Measurements from ENCODE around the gene NPAS3. TPM values are rescaled to one million over a fixed set of nuclear protein-coding genes. Genes with fewer than 3 reads are reported as not detected.

Gene NPAS3
- total RNA-seq, 6 donors from 2014 or later, result 0.30 to 0.77 (median 0.59) TPM; not detected in 2

DNA sequence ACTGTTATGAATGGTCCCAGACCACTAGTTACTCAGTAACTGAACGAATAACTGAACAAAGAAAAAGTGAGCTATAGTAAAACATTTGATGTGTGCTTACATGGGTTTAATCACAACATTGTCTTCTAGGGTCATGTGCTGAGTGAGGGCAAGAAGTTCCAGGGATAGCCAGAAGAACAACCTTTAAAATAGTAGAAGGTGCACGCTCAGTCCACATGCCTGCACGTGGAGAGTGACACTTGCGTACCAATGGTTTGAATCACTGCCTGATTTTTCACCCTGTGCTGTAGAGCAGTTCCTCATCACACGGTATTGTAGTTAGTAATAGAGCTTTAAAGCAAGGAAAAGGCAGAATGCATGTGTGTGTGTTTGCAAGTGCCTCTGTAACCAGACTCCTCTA lies 788.0 kb downstream of the NPAS3 start:
- Histone ChIP-seq H3K4me1 (no peaks in the 10 kb centered on the region), H3K36me3 (no peaks in the 10 kb centered on the region), H3K27me3 (no peaks in the 10 kb centered on the region), H3K4me3 (no peak overlapping the region), H3K27ac (no peak overlapping the region), H3K9me3 (no peaks in the 10 kb centered on the region)
- no peak for ATAC-seq (ENCODE audit: low FRiP score in 2 of 2)
- no peak for TF ChIP-seq EP300 (IDR thresholded peaks at IDR 0.05)
- no peak for TF ChIP-seq POLR2A (IDR thresholded peaks at IDR 0.05)
- TF ChIP-seq, protein P1, sequence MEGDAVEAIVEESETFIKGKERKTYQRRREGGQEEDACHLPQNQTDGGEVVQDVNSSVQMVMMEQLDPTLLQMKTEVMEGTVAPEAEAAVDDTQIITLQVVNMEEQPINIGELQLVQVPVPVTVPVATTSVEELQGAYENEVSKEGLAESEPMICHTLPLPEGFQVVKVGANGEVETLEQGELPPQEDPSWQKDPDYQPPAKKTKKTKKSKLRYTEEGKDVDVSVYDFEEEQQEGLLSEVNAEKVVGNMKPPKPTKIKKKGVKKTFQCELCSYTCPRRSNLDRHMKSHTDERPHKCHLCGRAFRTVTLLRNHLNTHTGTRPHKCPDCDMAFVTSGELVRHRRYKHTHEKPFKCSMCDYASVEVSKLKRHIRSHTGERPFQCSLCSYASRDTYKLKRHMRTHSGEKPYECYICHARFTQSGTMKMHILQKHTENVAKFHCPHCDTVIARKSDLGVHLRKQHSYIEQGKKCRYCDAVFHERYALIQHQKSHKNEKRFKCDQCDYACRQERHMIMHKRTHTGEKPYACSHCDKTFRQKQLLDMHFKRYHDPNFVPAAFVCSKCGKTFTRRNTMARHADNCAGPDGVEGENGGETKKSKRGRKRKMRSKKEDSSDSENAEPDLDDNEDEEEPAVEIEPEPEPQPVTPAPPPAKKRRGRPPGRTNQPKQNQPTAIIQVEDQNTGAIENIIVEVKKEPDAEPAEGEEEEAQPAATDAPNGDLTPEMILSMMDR (IDR thresholded peaks at IDR 0.05), result no peak
- no peak for TF ChIP-seq POLR2AphosphoS5 (IDR thresholded peaks at IDR 0.05)
- DNase-seq, result no peak
- 80 to 89% methylated on average over 5 of the region's 5 CpGs for WGBS, 2 donors

DNA sequence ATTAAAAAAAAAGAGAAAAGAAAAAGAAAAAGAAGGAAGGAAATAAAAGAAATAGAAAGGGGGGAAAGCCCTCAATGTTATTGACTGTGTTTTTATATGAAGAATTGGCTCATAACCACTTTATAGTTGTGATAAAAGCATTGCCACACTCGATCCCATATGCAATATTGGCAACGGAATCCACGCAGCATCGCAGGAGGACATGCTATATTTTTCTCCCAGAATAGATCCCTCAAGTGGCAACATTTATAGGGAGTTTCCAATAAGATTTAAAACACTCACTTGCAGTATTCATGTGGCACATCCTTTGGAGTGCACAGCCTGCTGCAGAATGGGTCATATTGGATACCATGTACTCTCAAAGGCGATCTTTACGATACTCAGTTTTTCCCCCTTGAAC lies 788.9 kb downstream of the NPAS3 start:
- Histone ChIP-seq H3K4me1 (no peaks in the 10 kb centered on the region), H3K27ac (no peak overlapping the region), H3K4me3 (no peak overlapping the region), H3K9me3 (no peaks in the 10 kb centered on the region), H3K36me3 (no peaks in the 10 kb centered on the region), H3K27me3 (no peaks in the 10 kb centered on the region)
- TF ChIP-seq POLR2A (IDR thresholded peaks at IDR 0.05) (no peak), EP300 (IDR thresholded peaks at IDR 0.05) (no peak), POLR2AphosphoS5 (IDR thresholded peaks at IDR 0.05) (no peak)
- TF ChIP-seq, protein P1 (IDR thresholded peaks at IDR 0.05), result no peak
- no peak for ATAC-seq (ENCODE audit: low FRiP score in 2 of 2)
- WGBS, 2 donors, result 86 to 90% methylated on average over 6 of the region's 6 CpGs
- DNase-seq, result no peak

DNA sequence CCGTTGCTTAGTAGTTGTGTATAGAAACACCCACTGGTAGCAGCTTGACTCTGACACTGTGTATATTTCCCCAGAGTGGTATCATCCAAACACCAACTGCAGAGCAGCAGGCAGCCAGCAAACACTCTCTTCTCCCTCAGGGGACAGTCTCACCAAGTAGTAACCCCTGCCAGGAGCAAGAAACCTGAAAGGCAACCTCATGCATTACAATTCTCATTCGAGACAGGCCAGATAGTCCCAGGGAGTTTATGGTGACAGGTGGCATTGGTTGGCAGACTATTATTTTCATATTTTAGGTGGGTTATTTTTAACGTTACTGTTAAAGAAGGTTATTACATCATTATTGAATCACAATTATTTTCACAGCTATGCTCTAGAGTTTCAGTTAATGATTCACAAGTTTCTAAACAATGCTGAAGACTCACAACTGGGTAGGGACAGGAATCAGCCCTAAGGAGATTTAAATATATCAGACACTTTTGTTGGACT lies 789.4 kb downstream of the NPAS3 start:
- Histone ChIP-seq H3K27ac (no peak overlapping the region), H3K36me3 (no peaks in the 10 kb centered on the region), H3K4me3 (no peak overlapping the region), H3K4me1 (no peaks in the 10 kb centered on the region), H3K9me3 (no peaks in the 10 kb centered on the region), H3K27me3 (no peaks in the 10 kb centered on the region)
- 69 to 78% methylated on average over 3 of the region's 3 CpGs for WGBS, 2 donors
- DNase-seq, result no peak
- ATAC-seq (ENCODE audit: low FRiP score in 2 of 2), result no peak
- TF ChIP-seq POLR2AphosphoS5 (IDR thresholded peaks at IDR 0.05) (no peak), EP300 (IDR thresholded peaks at IDR 0.05) (no peak), POLR2A (IDR thresholded peaks at IDR 0.05) (no peak)
- TF ChIP-seq, protein P1 (IDR thresholded peaks at IDR 0.05), result no peak

DNA sequence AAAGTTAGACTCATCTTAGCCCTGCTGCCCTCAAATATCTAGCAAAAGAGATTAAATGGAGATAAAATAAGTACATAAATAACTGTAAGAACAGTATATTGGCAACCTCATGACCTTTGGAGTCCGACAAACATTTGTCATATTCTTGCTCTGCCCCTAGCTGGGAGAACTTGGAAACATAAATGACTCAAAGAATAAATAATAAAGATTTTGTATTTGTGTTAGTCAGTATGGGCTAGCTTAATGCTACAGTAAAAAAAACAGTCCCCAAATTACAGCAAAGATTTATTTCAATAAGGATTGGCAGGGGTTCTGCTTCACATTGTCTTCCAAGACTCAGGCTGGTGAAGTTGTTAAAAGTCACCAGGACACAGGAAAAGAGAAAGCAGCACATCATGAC lies 791.5 kb downstream of the NPAS3 start:
- H3K27ac ChIP-seq, result no peak overlapping the region
- no peak for ATAC-seq (ENCODE audit: low FRiP score in 2 of 2)
- H3K36me3 ChIP-seq, result no peaks in the 10 kb centered on the region
- no peak for TF ChIP-seq EP300 (IDR thresholded peaks at IDR 0.05)
- no peak for TF ChIP-seq POLR2A (IDR thresholded peaks at IDR 0.05)
- TF ChIP-seq, protein P1 (IDR thresholded peaks at IDR 0.05), result no peak
- TF ChIP-seq POLR2AphosphoS5 (IDR thresholded peaks at IDR 0.05), result no peak
- 90 to 100% methylated on average over 1 of the region's 1 CpG for WGBS, 2 donors
- no peaks in the 10 kb centered on the region for H3K9me3 ChIP-seq
- no peaks in the 10 kb centered on the region for H3K4me1 ChIP-seq
- H3K4me3 ChIP-seq, result no peak overlapping the region
- DNase-seq, result no peak
- H3K27me3 ChIP-seq, result no peaks in the 10 kb centered on the region

DNA sequence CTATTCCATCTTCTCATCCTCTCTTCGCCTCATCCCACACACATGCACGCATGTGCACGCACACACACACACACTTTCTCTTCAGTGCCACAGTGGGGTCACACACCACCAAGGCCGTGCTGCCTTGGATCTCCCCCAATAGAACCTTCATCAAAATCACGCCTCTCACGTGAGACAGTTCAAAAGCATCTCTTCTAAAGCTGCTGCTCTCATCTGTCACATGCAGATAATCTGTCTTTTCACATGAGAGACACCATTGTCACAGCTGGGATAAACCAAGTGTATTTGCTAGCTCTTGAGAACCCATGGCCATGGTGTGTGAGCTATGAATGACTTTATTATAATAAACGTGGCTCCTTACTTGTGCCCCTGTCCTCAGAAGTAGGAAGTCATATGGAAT lies 793.5 kb downstream of the NPAS3 start:
- no peak for TF ChIP-seq POLR2AphosphoS5 (IDR thresholded peaks at IDR 0.05)
- no peak for TF ChIP-seq EP300 (IDR thresholded peaks at IDR 0.05)
- TF ChIP-seq POLR2A (IDR thresholded peaks at IDR 0.05), result no peak
- TF ChIP-seq, protein P1 (IDR thresholded peaks at IDR 0.05), result no peak
- Histone ChIP-seq H3K4me3 (no peak overlapping the region), H3K9me3 (no peaks in the 10 kb centered on the region), H3K36me3 (no peaks in the 10 kb centered on the region), H3K27ac (no peak overlapping the region), H3K27me3 (no peaks in the 10 kb centered on the region), H3K4me1 (no peaks in the 10 kb centered on the region)
- DNase-seq (no peak), ATAC-seq (ENCODE audit: low FRiP score in 2 of 2) (no peak)
- 64 to 77% methylated on average over 7 of the region's 7 CpGs for WGBS, 2 donors
